G401 (cell line): ENCODE data around the gene CCDC136. TPM values are rescaled to one million over a fixed set of nuclear protein-coding genes. Genes with fewer than 3 reads are reported as not detected.
A peak's percentile ranks its signal among the peaks of the same experiment; 100 is the strongest.

ENCODE experiments used
- DNase-seq: peaks from one replicate; pipeline ENCODE4 v3.0.0-alpha.2; 2015; ENCODE audit warnings: low spot score
- in situ Hi-C: cut with HindIII; loops from 2 replicates; pipeline ENCODE4 v1.10.0; 2016; ENCODE audit warnings: low sequenced_read_pairs, mixed read lengths
- total RNA-seq: library from RNA; depleted of rRNA; stranded (reverse); fragments of >200 nt; shearing (Covaris generic); gene quantifications from 2 replicates; pipeline ENCODE4 v1.2.3, GENCODE V29; 2014

CCDC136 gene
- total RNA-seq, 1 experiment from 2014 or later, result 15.2 TPM

DNA sequence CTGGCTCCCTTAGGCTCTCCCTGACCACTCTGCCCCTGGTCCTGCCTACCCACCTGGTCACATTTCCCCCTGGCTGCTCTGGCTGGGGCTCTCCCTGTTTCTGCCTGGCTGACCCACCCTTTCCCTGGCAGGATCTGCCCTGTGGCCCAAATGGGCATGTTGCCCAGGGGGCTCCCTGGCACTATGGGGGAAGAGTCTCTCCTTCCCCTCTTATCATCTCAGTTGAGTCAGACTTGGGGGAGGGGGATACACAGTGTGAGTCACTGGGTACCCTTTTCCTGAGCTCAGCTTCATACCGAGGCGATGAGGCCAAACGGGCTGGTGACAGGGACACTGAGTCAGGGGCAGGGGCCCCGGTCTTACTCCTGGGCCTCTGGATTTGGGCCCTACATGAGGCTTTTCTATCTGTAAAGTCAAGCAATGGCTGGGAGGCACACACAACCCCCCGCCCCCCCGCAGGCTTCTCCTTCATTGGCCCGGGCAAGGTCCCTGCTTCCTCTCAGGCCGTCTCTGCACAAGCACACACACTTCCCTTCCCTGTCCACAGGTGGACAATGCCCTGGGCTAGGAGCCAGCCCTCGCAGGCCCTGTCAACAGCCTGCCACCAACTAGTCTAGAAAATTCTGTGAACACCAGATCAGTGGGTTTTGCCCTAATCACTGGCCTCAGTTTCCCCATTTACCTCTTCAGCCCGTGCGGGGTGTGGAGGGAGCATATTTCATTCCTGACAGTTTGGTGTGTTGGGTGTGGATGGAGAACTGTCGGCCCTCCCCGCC lies 37.8 kb downstream of the CCDC136 start:
- in situ Hi-C loops, result no loop called here
- no peak for DNase-seq

DNA sequence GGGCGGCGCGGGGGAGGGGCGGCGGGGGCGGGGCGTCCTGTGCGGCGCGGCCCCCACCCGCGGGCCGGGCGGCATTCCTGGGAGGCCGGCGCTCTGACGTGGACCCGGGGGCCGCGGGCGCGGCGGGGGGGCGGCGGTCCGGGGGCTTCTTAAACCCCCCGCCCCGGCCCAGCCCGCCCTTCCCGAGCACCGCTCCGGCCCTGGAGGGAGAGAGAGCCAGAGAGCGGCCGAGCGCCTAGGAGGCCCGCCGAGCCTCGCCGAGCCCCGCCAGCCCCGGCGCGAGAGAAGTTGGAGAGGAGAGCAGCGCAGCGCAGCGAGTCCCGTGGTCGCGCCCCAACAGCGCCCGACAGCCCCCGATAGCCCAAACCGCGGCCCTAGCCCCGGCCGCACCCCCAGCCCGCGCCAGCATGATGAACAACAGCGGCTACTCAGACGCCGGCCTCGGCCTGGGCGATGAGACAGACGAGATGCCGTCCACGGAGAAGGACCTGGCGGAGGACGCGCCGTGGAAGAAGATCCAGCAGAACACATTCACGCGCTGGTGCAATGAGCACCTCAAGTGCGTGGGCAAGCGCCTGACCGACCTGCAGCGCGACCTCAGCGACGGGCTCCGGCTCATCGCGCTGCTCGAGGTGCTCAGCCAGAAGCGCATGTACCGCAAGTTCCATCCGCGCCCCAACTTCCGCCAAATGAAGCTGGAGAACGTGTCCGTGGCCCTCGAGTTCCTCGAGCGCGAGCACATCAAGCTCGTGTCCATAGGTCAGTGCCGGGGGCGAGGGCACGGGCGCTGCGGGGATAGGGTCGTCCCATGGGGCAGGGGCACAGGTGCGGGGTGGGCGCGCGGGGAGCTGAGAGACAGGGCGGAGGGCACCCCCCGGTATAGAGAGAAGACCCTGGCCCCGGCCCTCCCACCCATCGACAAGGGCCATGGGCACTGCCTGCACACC lies 38.7 kb downstream of the CCDC136 start, which contains the start of gene FLNC:
Gene FLNC, plus strand, starts transcription at position 176 of the 947 bp plus-strand sequence. Its CDS starts 232 bp downstream, at position 408.
- DNase-seq, result no peak
- in situ Hi-C loops, result no loop called here

DNA sequence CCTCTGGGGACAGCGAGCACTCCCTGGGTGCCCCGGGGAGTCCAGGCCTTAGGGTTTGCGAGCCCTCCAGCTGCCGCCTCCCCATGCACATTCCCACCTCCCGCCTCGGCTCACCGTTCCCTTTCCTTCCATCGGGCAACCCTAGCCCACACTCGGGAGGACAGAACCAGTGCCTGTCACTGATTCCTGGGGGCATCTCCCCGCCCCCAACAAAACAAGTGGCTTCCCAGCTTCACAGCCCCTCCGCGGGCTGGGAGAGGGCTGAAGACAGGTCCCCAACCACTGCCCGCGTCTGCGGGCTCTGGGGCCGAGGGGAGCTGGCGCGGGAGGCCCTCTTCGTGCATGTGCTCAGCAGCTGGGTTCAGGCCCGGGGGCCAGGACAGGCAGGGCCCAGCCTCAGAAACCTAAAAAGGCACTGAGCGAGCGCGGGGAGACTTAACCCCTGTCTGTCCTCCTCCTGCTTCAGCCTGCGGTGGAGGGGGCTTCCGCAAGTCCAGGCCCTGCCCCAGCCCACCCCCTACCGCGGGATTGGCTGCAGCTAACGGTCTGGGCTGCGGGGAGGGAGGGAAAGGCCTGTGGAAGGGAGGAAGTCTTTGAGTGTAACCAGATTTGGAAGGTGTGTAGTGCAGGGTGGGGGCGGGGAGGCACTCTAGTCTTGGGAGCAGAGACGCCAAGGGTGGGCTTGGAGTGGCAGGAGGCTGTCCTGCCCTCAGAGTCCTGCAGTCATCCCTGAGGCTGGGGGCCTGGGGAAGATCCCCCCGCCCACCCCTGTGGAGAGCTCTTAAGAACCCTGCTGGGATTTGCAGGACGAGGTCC lies 39.6 kb downstream of the CCDC136 start:
- in situ Hi-C loops, result no loop called here

DNA sequence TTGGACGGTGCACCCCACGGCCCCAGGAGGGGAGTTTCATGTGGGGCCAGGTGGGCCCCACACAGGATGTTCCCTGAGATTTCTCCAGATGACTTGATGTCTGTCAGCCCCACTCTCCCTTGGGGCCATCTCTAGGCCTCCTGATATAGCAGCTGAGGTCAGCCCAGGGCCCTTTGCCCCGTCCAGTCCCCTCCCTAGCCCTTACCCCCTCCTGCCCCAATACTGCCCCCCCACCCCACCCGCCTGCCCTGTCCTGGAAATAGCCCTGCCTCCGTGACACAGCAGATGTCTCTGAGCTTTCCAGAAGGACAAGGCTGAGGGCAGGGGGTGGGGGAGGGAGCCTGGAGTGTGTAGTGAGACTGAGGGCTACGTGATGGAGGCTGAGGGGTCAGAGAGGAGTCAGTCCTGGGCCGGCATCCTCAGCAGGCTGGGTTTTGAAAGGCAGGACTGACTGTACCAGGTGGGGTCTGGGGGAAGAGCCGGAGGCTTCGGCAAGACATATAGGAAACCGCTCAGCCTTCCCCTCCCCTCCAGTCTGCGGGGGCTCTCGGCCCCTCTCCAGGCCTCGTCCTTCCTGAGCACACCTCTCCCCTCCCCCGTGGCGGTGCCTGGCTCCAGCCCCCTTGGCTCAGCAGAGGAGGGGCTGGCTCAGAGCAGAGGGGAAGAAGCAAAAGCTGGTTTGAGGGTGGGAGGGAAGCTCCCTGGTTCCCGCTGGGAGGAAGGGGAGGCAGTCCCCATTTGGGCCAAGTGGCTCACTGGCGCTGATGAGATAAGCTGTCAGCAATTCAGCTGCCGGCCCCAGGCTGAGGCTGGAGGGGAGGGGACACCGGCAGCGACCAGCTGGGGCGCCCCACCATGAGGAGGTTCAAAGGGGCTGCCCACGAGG lies 40.5 kb downstream of the CCDC136 start:
- no peak for DNase-seq

More for the DNA sequence above, 39.6 kb downstream of the CCDC136 start:
- peak; percentile 40 for DNase-seq

DNA sequence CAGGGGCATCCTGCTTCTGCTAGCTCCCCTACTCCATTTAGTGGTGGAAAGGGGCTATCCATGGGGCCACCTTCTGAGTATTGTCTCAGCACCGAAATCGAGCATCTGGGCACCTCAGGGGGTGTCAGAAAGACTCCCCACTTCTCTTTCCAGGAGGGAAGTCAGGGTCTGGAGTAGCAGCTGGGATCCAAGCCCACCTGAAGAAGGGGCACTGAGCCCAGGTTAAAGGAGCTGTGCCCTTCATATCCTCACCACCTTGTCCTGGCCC lies 41.0 kb downstream of the CCDC136 start:
- no peak for DNase-seq
- in situ Hi-C loops, result no loop called here

More for the DNA sequence above, 40.5 kb downstream of the CCDC136 start:
- in situ Hi-C loops, result no loop called here

DNA sequence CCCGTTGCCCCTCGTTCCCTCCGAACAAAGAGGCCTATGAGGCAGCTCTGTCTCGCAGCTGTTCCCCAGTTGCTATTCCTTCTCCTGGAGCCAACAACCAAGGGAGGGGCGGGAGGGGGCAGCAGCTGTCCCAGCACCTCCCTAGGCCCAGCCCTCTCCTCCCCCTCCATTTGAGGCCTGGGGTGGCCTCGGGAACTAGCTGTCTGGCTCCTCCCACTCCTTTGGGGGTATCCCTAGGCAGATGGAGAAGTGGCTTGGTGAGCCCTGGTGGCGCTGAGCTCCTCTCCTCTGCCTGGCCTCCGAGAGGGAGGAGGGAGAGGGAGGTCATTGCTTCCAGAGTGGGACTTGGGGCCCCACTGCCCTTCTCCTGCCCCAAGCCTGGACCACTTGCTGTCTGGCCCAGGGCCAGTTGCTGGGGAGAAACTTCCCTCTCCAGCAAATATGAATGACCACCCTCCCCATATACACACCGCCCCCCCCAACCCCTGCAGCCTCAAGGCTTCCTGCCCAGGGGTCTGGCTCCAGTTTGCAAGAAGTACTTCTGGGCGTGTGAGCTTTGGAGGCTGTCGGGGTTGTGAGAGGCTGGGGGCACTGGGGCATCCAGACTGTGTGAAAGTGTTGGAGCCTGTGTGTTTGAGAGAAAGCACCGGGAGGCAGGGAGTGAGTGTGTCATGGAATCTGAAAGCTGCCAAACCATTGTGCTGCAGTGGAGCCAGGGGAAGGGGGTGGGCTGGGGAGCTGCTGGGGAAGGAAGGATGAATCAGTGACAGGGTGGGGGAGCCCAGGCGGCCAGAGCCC lies 41.6 kb downstream of the CCDC136 start:
- in situ Hi-C loops, result no loop called here
- no peak for DNase-seq

DNA sequence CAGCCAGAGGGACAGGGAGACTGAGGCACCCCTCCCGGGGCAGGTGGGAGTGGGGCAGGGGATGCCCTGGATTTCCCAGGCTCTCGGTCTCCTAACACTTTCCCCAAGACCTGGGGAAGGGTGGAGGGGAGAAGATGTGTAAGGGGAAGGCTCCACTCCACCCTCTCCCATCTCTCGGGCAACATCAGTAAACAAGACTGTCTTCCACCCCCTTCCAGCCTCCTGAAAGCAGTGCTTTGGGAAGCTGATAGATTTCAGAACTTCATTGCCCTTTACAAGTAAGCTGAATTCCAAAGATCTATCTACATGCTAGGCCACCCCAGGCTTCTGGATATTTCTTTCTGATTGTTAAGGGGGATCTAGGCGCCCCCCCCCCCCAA lies 42.2 kb downstream of the CCDC136 start:
- DNase-seq, result no peak
- in situ Hi-C loops, result no loop called here

DNA sequence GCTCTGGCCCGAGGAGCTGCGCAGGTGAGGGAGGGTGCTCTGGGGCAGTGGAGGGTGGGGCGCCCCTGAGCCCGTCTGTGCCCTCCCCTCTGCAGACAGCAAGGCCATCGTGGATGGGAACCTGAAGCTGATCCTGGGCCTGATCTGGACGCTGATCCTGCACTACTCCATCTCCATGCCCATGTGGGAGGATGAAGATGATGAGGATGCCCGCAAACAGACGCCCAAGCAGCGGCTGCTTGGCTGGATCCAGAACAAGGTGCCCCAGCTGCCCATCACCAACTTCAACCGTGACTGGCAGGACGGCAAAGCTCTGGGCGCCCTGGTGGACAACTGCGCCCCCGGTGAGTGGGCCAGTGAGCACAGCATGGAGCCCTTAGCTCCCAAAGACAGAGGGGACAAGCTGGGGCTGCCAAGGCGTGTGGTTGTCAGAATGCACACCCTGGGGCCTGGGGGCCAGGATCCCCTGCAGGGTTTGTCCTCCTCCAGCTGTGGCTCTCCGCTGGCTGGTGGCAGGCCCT lies 43.5 kb downstream of the CCDC136 start:
- in situ Hi-C loops, result no loop called here
- no peak for DNase-seq

DNA sequence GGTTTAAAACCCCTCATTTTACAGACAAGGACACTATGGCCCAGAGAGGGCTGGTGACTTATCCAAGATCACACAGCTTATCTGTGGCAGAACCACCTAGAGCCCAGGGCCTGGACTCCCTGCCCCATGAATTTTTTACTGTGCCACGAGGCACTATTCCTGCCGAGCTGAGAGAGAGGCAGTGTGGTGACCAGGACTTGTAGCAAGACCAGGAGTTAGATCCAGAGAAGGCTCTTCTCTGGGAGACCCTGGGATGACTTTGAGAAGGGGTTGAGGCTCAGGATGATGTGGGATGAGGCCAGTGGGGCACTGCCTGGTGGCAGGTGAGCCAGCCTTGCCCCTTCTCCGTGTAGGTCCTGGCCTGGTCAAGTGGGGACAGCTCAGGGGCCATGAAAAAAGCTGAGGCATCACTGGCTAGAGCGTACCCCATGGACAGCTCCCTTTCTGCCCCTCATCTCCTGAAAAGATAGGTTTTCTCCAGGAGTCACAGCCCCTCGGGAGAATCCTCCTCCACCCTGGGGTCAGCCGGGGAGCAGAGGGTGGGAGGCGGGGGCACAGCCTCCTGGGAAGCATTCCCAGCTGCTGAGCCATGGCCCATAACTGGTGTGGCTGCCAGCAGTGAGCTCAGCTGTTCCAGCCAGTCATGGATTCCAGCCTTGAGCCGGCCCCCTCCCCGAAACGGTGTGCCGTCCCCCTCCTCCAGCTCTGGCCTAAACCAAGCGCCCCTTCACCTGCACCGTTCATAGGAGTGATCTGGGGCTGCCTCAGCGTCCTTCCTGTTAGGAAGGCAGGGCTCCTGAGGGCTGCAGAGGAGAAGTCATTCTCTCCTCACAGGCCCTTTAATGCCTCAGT lies 44.2 kb downstream of the CCDC136 start:
- in situ Hi-C loops, result no loop called here
- no peak for DNase-seq

DNA sequence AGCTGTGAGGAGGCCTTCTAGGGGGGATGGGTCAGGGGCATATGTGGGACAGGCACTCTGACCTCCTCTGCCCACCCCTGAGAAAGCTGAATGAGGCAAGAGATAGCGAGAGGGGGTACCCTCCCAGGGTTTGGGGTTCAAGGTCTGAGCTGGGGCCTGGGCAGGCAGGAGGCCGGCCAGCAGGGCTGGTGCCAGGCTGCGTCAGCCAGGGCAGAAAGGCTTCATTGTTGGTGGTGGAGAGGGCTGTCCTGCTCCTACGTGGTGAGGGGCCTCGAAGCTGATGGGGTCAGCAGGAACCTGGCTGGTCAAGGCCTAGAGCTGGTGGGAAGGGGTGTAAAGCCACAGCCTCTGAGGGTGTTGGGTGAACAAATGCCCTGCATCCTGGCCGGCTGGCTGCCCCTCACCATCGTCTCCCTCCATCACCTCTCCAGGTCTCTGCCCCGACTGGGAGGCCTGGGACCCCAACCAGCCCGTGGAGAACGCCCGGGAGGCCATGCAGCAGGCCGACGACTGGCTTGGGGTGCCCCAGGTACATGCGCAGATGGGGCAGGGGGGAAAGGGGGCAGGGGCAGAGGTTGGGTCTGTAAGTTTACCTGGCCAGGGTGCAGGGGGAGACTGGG lies 45.1 kb downstream of the CCDC136 start:
- in situ Hi-C loops, result no loop called here

DNA sequence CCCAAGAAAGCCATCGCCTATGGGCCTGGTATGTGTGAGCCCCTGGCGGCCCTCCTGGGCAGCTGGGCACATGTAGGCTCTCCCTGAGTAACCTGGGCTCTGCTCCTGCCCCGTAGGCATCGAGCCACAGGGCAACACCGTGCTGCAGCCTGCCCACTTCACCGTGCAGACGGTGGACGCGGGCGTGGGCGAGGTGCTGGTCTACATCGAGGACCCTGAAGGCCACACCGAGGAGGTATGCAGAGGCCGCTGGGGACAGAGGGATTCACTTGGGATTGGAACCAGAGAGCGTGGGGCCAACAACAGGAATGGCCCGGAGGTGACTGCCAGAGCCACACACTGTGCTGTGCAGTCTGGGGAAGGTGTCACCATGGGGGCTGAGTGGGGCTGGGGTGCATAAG lies 45.8 kb downstream of the CCDC136 start:
- in situ Hi-C loops, result no loop called here
- no peak for DNase-seq

More for the DNA sequence above, 45.1 kb downstream of the CCDC136 start:
- no peak for DNase-seq

DNA sequence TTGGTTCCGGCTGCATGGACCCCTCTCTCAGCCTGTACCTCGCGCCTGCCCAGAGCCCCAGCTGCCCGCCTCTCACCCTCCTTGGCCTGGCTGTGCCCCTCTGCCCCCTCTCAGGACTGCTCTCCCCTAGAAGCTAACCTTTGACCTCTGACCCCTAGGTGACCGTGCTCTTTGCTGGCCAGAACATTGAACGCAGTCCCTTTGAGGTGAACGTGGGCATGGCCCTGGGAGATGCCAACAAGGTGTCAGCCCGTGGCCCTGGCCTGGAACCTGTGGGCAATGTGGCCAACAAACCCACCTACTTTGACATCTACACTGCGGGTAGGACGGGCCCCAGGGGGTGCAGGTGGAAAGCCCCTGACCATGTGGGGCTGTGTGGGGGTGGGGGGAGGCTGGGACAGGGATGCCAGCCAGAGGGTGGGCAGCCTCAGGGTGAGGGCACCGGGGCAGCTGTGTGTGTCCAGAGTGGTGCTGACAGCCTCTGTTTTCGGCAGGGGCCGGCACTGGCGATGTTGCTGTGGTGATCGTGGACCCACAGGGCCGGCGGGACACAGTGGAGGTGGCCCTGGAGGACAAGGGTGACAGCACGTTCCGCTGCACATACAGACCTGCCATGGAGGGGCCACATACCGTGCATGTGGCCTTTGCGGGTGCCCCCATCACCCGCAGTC lies 46.5 kb downstream of the CCDC136 start:
- in situ Hi-C loops, result no loop called here
- DNase-seq, result no peak

DNA sequence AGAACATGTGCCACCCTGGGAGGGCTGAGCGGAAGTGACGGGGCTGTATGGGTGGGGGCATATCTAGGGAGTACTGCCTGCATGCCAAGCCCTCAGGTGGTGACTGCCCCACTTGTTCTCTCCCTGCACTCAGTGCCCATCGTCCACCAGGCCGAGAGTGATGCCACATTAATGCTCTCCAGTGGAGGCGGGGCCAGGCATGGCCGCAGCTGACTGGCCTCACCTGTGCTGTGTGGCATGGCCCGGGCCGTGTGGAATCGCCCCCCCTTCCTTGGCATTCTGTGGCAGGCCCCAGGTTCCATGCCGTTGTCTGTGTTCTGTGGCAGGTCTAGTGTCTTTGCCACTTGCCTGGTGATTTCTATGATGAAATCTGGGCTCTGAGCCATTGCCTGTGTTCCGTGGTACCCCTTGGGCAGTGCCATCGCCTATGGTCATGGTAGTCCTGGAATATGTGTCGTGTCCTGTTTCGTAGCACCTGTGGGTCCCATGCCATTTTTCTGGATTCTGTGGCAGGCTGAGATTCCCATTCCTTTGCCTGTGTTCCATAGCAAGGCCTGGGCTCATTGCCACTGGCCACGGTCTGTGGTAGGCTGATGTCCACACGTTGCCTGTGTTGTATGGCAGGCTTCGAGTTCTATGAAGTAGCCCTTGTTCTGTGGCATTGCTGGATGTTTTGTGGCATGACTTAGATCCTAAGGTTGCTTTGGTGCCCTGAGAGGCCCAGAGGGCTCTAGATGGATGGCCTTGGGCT lies 47.4 kb downstream of the CCDC136 start:
- no peak for DNase-seq
- in situ Hi-C loops, result no loop called here

DNA sequence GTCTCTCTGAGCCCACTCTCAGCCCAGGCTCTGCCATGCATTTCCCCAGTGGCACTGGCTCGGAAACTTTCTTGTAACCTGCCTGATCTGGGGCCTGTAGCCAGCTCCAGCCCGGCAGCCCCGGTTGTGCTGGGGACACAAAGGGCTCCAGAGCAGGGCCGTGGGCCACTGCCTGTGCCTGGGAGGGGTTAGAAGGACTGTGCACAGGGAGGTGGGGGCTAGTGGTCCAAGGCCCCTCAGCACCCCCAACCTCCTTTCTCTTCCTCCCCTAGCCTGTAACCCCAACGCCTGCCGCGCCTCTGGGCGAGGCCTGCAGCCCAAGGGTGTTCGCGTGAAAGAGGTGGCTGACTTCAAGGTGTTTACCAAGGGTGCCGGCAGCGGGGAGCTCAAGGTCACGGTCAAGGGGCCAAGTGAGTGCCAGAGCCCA lies 48.0 kb downstream of the CCDC136 start:
- in situ Hi-C loops, result no loop called here
- no peak for DNase-seq
